GM13977 (cell line): Measurements from ENCODE around the gene GRAP2.

Experiments
- DNase-seq: peaks from one replicate; pipeline ENCODE4 v3.0.0; 2012; ENCODE audit warnings: low spot score
- in situ Hi-C: fragments of 300-500 bp; cut with MboI; formaldehyde crosslinking; loops from one replicate; pipeline ENCODE4 v1.12.0; 2022; ENCODE audit warnings: low sequenced_read_pairs, low pct_unique_long_range_greater_than_20kb, mixed read lengths, inconsistent platforms; ENCODE audit not compliant: unreplicated experiment
- TF ChIP-seq, protein P1 (sequence below): IDR thresholded peaks from 2 replicates; pipeline ENCODE4 v1.5.1; 2012; ENCODE audit warnings: mild to moderate bottlenecking, control low read depth; ENCODE audit not compliant: insufficient read depth; ENCODE audit errors: extremely low read depth, missing control alignments

GRAP2 gene

GRCh38 chr22:39907605-39908097 lies 6.8 kb downstream of the GRAP2 start:
- in situ Hi-C loops, result no loop called here

DNA sequence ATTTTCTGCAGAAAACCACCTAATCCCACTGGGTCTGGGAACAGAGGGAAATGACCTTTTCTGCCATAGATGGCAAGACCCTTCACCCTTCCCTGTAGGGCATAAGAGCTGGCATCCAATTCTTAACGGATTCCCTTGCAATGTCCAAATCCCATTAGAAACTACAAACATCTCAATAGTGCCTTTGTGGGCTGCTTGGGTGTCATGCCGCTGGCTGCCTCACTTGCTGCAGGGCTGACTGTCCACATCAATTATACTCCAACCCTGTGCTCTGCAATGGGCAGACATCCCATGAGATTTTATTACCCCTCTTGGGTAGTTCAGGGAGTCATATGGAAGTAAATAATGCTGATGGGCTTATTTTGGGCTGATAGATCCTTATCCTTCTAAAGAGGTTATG lies 7.3 kb downstream of the GRAP2 start:
- TF ChIP-seq, protein P1, sequence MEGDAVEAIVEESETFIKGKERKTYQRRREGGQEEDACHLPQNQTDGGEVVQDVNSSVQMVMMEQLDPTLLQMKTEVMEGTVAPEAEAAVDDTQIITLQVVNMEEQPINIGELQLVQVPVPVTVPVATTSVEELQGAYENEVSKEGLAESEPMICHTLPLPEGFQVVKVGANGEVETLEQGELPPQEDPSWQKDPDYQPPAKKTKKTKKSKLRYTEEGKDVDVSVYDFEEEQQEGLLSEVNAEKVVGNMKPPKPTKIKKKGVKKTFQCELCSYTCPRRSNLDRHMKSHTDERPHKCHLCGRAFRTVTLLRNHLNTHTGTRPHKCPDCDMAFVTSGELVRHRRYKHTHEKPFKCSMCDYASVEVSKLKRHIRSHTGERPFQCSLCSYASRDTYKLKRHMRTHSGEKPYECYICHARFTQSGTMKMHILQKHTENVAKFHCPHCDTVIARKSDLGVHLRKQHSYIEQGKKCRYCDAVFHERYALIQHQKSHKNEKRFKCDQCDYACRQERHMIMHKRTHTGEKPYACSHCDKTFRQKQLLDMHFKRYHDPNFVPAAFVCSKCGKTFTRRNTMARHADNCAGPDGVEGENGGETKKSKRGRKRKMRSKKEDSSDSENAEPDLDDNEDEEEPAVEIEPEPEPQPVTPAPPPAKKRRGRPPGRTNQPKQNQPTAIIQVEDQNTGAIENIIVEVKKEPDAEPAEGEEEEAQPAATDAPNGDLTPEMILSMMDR, result no peak
- in situ Hi-C loops, result no loop called here
- no peak for DNase-seq

More at GRCh38 chr22:39907605-39908097, 6.8 kb downstream of the GRAP2 start:
- TF ChIP-seq, protein P1, result no peak
- DNase-seq, result no peak

- TF ChIP-seq, protein P1, result no peak
Observed at GRCh38 chr22:39908737-39909136, 7.9 kb downstream of the GRAP2 start.

GRCh38 chr22:39910876-39911613 lies 10.2 kb downstream of the GRAP2 start:
- in situ Hi-C loops, result no loop called here
- TF ChIP-seq, protein P1, result no peak
- DNase-seq, result no peak

More at GRCh38 chr22:39908737-39909136, 7.9 kb downstream of the GRAP2 start:
- in situ Hi-C loops, result no loop called here
- no peak for DNase-seq

DNA sequence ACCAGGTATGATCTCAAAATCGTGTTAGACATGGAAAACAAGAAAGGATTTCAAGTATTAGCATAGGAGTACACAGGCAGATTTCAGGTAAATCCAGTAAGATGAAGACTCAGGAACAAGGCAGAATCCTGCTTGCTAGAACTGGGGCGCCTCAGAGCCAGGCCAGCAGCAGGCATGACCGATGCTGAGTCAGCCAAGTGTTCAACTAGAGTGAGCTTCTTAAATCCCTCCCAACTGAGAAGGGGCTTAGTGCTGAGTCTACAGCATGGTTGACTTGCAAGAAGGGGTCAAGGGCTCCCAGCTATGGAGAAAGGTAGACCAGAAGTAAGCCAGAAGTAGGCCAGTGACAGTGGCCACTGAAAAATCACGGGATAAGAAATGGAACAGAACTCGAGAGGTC lies 12.4 kb downstream of the GRAP2 start:
- in situ Hi-C loops, result no loop called here
- no peak for DNase-seq
- TF ChIP-seq, protein P1, result no peak

- in situ Hi-C loops, result no loop called here
- DNase-seq, result no peak
- TF ChIP-seq, protein P1, result no peak
Observed at GRCh38 chr22:39913886-39914285, 13.0 kb downstream of the GRAP2 start.

DNA sequence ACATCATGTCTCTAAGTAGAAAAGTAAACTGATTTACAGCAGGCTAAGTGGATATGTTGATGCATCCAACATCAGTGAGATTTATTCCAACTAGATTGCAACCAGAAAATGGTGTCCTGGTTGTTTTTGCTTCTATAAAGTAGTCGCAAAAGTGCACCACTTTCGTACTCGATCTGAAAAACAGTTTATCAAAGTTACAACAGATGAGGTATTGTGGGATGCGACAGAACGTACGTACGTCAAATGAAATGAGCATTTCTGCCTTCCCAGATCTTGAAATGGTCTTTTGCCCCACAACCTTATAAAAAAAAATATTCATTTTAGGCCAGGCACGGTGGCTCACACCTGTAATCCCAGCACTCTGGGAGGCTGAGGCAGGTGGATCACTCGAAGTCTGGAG lies 13.7 kb downstream of the GRAP2 start:
- in situ Hi-C loops, result no loop called here
- TF ChIP-seq, protein P1, result no peak
- DNase-seq, result no peak
